NT2/D1 (cell line): ENCODE measurements around the gene PDZRN3.

ENCODE experiments used
- SUZ12 ChIP-seq: IDR thresholded peaks from 2 replicates; pipeline ENCODE4 v1.6.1; 2011; ENCODE audit not compliant: insufficient read length, insufficient read depth; ENCODE audit errors: extremely low read depth
- YY1 ChIP-seq: IDR thresholded peaks from 2 replicates; pipeline ENCODE4 v1.6.1; 2011; ENCODE audit not compliant: insufficient read length, insufficient read depth

GRCh38 chr3:73563896-73564582 lies 60.7 kb downstream of the PDZRN3 start:
- TF ChIP-seq SUZ12, result no peak
- TF ChIP-seq YY1, result no peak
